HepG2 (cell line): Measurements from ENCODE around the gene PRM3. TPM values are rescaled to one million over a fixed set of nuclear protein-coding genes. Genes with fewer than 3 reads are reported as not detected.

Experiments used
- AHR ChIP-seq: IDR thresholded peaks from 2 replicates; pipeline ENCODE4 v1.6.1; 2018; ENCODE audit warnings: missing genetic modification reagents, missing compliant biosample characterization
- ETV5 ChIP-seq: IDR thresholded peaks from 2 replicates; pipeline ENCODE4 v1.6.1; 2018; ENCODE audit warnings: missing biosample characterization, missing genetic modification reagents, inconsistent platforms, borderline replicate concordance
- NCOR1 ChIP-seq: fragments of 200-600 bp; sonication (generic); IDR thresholded peaks from 2 replicates; pipeline ENCODE4 v1.7.0; 2017; ENCODE audit warnings: antibody characterized with exemption, low read length, borderline replicate concordance
- NFKBIZ ChIP-seq: IDR thresholded peaks from 2 replicates; pipeline ENCODE4 v1.6.1; 2018; ENCODE audit warnings: missing genetic modification reagents, missing compliant biosample characterization
- PHF8 ChIP-seq: sonication (generic); formaldehyde crosslinking; IDR thresholded peaks from 2 replicates; pipeline ENCODE4 v1.5.0; 2020; ENCODE audit warnings: missing genetic modification reagents
- RBFOX2 ChIP-seq: fragments of 200-400 bp; formaldehyde crosslinking; IDR thresholded peaks from 2 replicates; pipeline ENCODE4 v1.6.1; 2017; ENCODE audit warnings: low read depth, mild to moderate bottlenecking, low read length
- RXRA ChIP-seq: sonication (generic); formaldehyde crosslinking; IDR thresholded peaks from 2 replicates; pipeline ENCODE4 v1.5.1; 2020; ENCODE audit warnings: missing genetic modification reagents
- SALL1 ChIP-seq: sonication (generic); formaldehyde crosslinking; IDR thresholded peaks from 2 replicates; pipeline ENCODE4 v1.8.0; 2022; ENCODE audit warnings: mild to moderate bottlenecking, missing genetic modification reagents
- ZNF138 ChIP-seq: sonication (generic); formaldehyde crosslinking; IDR thresholded peaks from 2 replicates; pipeline ENCODE4 v1.5.0; 2020; ENCODE audit warnings: mild to moderate bottlenecking, low read depth, missing genetic modification reagents
- ZNF232 ChIP-seq: sonication (generic); formaldehyde crosslinking; IDR thresholded peaks from 2 replicates; pipeline ENCODE4 v1.4.0; 2020; ENCODE audit warnings: missing genetic modification reagents, borderline replicate concordance
- ZNF274 ChIP-seq: sonication (generic); formaldehyde crosslinking; IDR thresholded peaks from 2 replicates; pipeline ENCODE4 v1.5.1; 2020; ENCODE audit warnings: mild to moderate bottlenecking, missing genetic modification reagents
- ZNF644 ChIP-seq: IDR thresholded peaks from 2 replicates; pipeline ENCODE4 v1.6.1; 2016; ENCODE audit warnings: low read depth
- ZNF883 ChIP-seq: sonication (generic); formaldehyde crosslinking; IDR thresholded peaks from 2 replicates; pipeline ENCODE4 v1.5.1; 2020; ENCODE audit warnings: mild to moderate bottlenecking, missing genetic modification reagents; ENCODE audit errors: not compliant biosample characterization
- ZSCAN22 ChIP-seq: sonication (generic); formaldehyde crosslinking; IDR thresholded peaks from 2 replicates; pipeline ENCODE4 v1.4.0; 2020; ENCODE audit warnings: mild to moderate bottlenecking, missing genetic modification reagents
- polyA plus RNA-seq, 8 experiments: library from polyadenylated mRNA; depleted of rRNA in 3 of 8; stranded (reverse) in 7 of 8; unstranded in 1 of 8; fragments of >200 nt; fragmentation: Illumina TruSeq in 4 of 8; extraction: Trizol in 4 of 8; gene quantifications; 2 replicates each; pipeline versions ENCODE4 v1.2.1 to v1.2.3, GENCODE V29; 2011 to 2016; ENCODE audit warnings: low read depth in 4 of 8, missing spikeins in 1 of 8, mixed read lengths in 1 of 8; ENCODE audit not compliant: insufficient read depth in 1 of 8
- total RNA-seq, 5 experiments: library from RNA; depleted of rRNA; stranded (reverse); fragments of >200 nt; fragmentation: Illumina TruSeq; extraction: Trizol; gene quantifications; 2 replicates each; pipeline ENCODE4 v1.2.3, GENCODE V29; 2016; ENCODE audit warnings: low read depth in 1 of 5
- TF ChIP-seq, protein P1 (sequence below): sonication (generic); formaldehyde crosslinking; IDR thresholded peaks from one replicate; pipeline ENCODE4 v1.5.1; 2020; ENCODE audit warnings: mild to moderate bottlenecking, missing genetic modification reagents; ENCODE audit errors: not compliant biosample characterization
- TF ChIP-seq, protein P2 (sequence below): sonication (generic); formaldehyde crosslinking; IDR thresholded peaks from 2 replicates; pipeline ENCODE4 v1.4.0; 2020; ENCODE audit warnings: missing genetic modification reagents
- TF ChIP-seq, protein P3 (sequence below): sonication (generic); formaldehyde crosslinking; IDR thresholded peaks from 2 replicates; pipeline ENCODE4 v1.8.1; 2023; ENCODE audit warnings: mild to moderate bottlenecking, missing genetic modification reagents

The PRM3 gene
- total and polyA plus RNA-seq, 2 of the 13 experiments (the other 11 are each of a cell fraction or from before 2014, with no cell fraction given): not detected

DNA sequence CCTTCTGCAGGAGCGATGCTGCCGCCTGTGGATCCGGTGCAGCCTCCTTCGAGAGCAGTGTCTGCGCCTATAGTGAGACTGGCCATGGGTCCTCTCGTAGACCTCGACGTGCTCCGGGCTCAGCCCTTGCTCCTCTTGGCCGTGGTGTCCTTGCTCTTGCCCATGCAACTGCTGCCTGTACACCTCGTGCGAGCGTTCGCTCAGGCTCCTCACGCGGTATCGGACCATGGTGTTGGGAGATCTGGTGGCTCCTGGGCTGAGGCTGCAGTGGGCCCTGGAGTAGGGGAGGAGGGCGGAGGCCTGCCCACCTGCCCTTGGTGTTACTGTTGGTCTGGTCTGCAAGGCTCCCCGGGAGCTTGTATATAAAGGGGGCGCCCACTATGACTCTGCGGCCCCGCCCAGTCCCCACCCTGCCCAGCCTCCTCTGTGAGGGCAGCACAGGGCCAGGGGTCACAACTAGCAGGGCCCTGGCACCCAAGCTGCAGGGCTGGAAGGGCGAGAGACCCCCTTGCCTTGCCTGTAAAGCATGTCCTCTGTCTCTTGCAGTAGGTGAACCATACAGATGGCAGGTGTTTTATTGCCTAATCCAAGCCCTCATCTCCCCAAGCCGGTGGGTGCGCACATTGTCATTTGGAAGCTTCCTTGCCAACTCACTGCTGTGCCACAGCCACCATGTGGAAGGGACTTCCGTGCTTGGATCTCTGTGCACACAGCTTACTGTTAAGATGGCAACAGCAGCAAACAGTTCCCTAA lies 2.9 kb upstream of the PRM3 start, which contains the start of gene PRM2 (continued):
- TF ChIP-seq NFKBIZ (CRISPR knock-in tag) (no peak), ZNF232 (no peak), NCOR1 (no peak), ZNF883 (CRISPR knock-in tag) (peak; percentile 7), ZNF138 (CRISPR knock-in tag) (no peak), SALL1 (CRISPR knock-in tag) (0 out of 2 replicates have a peak, but pooled peaks have one; percentile 3), AHR (CRISPR knock-in tag) (peak; percentile 64; the same call in 1 of the 2 replicates), RBFOX2 (no peak), RXRA (CRISPR knock-in tag) (0 out of 2 replicates have a peak, but pooled peaks have one; percentile 25), ZNF644 (no peak), ZNF274 (0 out of 2 replicates have a peak, but pooled peaks have one; percentile 7), ZSCAN22 (CRISPR knock-in tag) (no peak), ETV5 (0 out of 2 replicates have a peak, but pooled peaks have one; percentile 15), PHF8 (CRISPR knock-in tag) (no peak)
- TF ChIP-seq, protein P1, sequence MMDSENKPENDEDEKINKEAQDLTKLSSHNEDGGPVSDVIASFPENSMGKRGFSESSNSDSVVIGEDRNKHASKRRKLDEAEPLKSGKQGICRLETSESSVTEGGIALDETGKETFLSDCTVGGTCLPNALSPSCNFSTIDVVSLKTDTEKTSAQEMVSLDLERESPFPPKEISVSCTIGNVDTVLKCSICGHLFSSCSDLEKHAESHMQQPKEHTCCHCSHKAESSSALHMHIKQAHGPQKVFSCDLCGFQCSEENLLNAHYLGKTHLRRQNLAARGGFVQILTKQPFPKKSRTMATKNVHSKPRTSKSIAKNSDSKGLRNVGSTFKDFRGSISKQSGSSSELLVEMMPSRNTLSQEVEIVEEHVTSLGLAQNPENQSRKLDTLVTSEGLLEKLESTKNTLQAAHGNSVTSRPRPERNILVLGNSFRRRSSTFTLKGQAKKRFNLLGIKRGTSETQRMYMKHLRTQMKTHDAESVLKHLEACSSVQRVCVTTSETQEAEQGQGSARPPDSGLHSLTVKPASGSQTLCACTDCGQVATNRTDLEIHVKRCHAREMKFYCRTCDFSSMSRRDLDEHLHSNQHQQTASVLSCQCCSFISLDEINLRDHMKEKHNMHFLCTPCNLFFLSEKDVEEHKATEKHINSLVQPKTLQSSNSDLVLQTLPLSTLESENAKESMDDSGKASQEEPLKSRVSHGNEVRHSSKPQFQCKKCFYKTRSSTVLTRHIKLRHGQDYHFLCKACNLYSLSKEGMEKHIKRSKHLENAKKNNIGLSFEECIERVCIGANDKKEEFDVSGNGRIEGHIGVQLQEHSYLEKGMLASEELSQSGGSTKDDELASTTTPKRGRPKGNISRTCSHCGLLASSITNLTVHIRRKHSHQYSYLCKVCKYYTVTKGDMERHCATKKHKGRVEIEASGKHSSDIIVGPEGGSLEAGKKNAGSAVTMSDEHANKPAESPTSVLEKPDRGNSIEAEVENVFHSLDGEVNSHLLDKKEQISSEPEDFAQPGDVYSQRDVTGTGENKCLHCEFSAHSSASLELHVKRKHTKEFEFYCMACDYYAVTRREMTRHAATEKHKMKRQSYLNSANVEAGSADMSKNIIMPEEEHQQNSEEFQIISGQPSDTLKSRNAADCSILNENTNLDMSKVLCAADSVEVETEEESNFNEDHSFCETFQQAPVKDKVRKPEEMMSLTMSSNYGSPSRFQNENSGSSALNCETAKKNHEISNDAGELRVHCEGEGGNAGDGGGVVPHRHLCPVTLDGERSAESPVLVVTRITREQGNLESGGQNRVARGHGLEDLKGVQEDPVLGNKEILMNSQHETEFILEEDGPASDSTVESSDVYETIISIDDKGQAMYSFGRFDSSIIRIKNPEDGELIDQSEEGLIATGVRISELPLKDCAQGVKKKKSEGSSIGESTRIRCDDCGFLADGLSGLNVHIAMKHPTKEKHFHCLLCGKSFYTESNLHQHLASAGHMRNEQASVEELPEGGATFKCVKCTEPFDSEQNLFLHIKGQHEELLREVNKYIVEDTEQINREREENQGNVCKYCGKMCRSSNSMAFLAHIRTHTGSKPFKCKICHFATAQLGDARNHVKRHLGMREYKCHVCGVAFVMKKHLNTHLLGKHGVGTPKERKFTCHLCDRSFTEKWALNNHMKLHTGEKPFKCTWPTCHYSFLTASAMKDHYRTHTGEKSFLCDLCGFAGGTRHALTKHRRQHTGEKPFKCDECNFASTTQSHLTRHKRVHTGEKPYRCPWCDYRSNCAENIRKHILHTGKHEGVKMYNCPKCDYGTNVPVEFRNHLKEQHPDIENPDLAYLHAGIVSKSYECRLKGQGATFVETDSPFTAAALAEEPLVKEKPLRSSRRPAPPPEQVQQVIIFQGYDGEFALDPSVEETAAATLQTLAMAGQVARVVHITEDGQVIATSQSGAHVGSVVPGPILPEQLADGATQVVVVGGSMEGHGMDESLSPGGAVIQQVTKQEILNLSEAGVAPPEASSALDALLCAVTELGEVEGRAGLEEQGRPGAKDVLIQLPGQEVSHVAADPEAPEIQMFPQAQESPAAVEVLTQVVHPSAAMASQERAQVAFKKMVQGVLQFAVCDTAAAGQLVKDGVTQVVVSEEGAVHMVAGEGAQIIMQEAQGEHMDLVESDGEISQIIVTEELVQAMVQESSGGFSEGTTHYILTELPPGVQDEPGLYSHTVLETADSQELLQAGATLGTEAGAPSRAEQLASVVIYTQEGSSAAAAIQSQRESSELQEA (CRISPR knock-in tag): no peak
- TF ChIP-seq, protein P2, sequence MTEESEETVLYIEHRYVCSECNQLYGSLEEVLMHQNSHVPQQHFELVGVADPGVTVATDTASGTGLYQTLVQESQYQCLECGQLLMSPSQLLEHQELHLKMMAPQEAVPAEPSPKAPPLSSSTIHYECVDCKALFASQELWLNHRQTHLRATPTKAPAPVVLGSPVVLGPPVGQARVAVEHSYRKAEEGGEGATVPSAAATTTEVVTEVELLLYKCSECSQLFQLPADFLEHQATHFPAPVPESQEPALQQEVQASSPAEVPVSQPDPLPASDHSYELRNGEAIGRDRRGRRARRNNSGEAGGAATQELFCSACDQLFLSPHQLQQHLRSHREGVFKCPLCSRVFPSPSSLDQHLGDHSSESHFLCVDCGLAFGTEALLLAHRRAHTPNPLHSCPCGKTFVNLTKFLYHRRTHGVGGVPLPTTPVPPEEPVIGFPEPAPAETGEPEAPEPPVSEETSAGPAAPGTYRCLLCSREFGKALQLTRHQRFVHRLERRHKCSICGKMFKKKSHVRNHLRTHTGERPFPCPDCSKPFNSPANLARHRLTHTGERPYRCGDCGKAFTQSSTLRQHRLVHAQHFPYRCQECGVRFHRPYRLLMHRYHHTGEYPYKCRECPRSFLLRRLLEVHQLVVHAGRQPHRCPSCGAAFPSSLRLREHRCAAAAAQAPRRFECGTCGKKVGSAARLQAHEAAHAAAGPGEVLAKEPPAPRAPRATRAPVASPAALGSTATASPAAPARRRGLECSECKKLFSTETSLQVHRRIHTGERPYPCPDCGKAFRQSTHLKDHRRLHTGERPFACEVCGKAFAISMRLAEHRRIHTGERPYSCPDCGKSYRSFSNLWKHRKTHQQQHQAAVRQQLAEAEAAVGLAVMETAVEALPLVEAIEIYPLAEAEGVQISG: no peak
- TF ChIP-seq, protein P3, sequence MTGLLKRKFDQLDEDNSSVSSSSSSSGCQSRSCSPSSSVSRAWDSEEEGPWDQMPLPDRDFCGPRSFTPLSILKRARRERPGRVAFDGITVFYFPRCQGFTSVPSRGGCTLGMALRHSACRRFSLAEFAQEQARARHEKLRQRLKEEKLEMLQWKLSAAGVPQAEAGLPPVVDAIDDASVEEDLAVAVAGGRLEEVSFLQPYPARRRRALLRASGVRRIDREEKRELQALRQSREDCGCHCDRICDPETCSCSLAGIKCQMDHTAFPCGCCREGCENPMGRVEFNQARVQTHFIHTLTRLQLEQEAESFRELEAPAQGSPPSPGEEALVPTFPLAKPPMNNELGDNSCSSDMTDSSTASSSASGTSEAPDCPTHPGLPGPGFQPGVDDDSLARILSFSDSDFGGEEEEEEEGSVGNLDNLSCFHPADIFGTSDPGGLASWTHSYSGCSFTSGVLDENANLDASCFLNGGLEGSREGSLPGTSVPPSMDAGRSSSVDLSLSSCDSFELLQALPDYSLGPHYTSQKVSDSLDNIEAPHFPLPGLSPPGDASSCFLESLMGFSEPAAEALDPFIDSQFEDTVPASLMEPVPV (CRISPR knock-in tag): no peak
